ENCODE data around the gene TMC5. TPM values are rescaled to one million over a fixed set of nuclear protein-coding genes. Genes with fewer than 3 reads are reported as not detected.

Gene TMC5
- total and polyA plus RNA-seq, 2 of the 13 experiments (the other 11 are each of a cell fraction or from before 2014, with no cell fraction given): 0.09 to 0.41 TPM

DNA sequence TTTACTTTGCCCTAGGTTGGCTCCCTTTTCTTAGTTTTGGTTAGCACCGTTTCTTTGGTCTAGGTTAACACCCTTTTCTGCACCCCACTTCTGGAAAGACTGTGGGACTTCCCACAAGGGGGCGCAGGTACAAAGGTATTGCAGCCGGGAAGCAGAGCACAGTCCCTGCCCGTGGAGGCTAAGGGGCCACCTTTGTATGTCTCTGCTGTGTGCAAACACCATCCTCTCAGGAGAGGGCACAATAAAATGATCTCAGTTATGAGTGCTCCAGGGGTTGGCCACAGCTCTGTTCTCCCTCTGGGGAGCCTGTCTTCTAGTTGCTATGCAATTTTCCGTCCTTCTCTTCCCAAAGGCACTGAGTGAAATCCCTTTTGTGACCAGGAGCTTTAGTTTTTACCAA is 28.4 kb upstream of the TMC5 start (continued):
- TF ChIP-seq, protein P1, sequence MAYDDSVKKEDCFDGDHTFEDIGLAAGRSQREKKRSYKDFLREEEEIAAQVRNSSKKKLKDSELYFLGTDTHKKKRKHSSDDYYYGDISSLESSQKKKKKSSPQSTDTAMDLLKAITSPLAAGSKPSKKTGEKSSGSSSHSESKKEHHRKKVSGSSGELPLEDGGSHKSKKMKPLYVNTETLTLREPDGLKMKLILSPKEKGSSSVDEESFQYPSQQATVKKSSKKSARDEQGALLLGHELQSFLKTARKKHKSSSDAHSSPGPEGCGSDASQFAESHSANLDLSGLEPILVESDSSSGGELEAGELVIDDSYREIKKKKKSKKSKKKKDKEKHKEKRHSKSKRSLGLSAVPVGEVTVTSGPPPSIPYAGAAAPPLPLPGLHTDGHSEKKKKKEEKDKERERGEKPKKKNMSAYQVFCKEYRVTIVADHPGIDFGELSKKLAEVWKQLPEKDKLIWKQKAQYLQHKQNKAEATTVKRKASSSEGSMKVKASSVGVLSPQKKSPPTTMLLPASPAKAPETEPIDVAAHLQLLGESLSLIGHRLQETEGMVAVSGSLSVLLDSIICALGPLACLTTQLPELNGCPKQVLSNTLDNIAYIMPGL (CRISPR knock-in tag; IDR thresholded peaks at IDR 0.05; ENCODE audit: borderline replicate concordance in 1 of 2, low read depth in 1 of 2): peak; percentile 53 to 57; a peak in 2 of 4 replicates
- no peak for TF ChIP-seq ATF7 (IDR thresholded peaks at IDR 0.05)
- no peak for TF ChIP-seq ATF7 (CRISPR knock-in tag; IDR thresholded peaks at IDR 0.05)
- TF ChIP-seq ZZZ3 (CRISPR knock-in tag; IDR thresholded peaks at IDR 0.05; ENCODE audit: borderline replicate concordance): no peak
- TF ChIP-seq NPAS2 (CRISPR knock-in tag; IDR thresholded peaks at IDR 0.05; ENCODE audit: borderline replicate concordance): no peak
- TF ChIP-seq, protein P2, sequence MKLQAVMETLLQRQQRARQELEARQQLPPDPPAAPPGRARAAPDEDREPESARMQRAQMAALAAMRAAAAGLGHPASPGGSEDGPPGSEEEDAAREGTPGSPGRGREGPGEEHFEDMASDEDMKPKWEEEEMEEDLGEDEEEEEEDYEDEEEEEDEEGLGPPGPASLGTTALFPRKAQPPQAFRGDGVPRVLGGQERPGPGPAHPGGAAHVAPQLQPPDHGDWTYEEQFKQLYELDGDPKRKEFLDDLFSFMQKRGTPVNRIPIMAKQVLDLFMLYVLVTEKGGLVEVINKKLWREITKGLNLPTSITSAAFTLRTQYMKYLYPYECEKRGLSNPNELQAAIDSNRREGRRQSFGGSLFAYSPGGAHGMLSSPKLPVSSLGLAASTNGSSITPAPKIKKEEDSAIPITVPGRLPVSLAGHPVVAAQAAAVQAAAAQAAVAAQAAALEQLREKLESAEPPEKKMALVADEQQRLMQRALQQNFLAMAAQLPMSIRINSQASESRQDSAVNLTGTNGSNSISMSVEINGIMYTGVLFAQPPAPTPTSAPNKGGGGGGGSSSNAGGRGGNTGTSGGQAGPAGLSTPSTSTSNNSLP (IDR thresholded peaks at IDR 0.05; ENCODE audit: low read depth, low read length): 0 out of 2 replicates have a peak, but pooled peaks have one; percentile 40
- TF ChIP-seq, protein P3, sequence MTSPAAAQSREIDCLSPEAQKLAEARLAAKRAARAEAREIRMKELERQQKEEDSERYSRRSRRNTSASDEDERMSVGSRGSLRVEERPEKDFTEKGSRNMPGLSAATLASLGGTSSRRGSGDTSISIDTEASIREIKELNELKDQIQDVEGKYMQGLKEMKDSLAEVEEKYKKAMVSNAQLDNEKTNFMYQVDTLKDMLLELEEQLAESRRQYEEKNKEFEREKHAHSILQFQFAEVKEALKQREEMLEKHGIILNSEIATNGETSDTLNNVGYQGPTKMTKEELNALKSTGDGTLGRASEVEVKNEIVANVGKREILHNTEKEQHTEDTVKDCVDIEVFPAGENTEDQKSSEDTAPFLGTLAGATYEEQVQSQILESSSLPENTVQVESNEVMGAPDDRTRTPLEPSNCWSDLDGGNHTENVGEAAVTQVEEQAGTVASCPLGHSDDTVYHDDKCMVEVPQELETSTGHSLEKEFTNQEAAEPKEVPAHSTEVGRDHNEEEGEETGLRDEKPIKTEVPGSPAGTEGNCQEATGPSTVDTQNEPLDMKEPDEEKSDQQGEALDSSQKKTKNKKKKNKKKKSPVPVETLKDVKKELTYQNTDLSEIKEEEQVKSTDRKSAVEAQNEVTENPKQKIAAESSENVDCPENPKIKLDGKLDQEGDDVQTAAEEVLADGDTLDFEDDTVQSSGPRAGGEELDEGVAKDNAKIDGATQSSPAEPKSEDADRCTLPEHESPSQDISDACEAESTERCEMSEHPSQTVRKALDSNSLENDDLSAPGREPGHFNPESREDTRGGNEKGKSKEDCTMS (CRISPR knock-in tag; conservative IDR thresholded peaks at IDR 0.05): no peak
- TF ChIP-seq, protein P4, sequence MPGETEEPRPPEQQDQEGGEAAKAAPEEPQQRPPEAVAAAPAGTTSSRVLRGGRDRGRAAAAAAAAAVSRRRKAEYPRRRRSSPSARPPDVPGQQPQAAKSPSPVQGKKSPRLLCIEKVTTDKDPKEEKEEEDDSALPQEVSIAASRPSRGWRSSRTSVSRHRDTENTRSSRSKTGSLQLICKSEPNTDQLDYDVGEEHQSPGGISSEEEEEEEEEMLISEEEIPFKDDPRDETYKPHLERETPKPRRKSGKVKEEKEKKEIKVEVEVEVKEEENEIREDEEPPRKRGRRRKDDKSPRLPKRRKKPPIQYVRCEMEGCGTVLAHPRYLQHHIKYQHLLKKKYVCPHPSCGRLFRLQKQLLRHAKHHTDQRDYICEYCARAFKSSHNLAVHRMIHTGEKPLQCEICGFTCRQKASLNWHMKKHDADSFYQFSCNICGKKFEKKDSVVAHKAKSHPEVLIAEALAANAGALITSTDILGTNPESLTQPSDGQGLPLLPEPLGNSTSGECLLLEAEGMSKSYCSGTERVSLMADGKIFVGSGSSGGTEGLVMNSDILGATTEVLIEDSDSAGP (CRISPR knock-in tag; IDR thresholded peaks at IDR 0.05; ENCODE audit: borderline replicate concordance): 0 out of 2 replicates have a peak, but pooled peaks have one; percentile 17
- peak; percentile 17; the same call in 1 of the 2 replicates for TF ChIP-seq CEBPB (IDR thresholded peaks at IDR 0.05; ENCODE audit: borderline replicate concordance, low read depth, low read length)
- TF ChIP-seq GZF1 (CRISPR knock-in tag; IDR thresholded peaks at IDR 0.05): no peak
- TF ChIP-seq THYN1 (CRISPR knock-in tag; IDR thresholded peaks at IDR 0.05; ENCODE audit: borderline replicate concordance, low read depth): no peak
- no peak for TF ChIP-seq NR2F1 (CRISPR knock-in tag; IDR thresholded peaks at IDR 0.05)
- no peak for TF ChIP-seq CBFB (CRISPR knock-in tag; IDR thresholded peaks at IDR 0.05)
- no peak for TF ChIP-seq ARNTL (CRISPR knock-in tag; IDR thresholded peaks at IDR 0.05)
- TF ChIP-seq ZNF615 (CRISPR knock-in tag; IDR thresholded peaks at IDR 0.05; ENCODE audit: borderline replicate concordance): no peak
- TF ChIP-seq, protein P5, sequence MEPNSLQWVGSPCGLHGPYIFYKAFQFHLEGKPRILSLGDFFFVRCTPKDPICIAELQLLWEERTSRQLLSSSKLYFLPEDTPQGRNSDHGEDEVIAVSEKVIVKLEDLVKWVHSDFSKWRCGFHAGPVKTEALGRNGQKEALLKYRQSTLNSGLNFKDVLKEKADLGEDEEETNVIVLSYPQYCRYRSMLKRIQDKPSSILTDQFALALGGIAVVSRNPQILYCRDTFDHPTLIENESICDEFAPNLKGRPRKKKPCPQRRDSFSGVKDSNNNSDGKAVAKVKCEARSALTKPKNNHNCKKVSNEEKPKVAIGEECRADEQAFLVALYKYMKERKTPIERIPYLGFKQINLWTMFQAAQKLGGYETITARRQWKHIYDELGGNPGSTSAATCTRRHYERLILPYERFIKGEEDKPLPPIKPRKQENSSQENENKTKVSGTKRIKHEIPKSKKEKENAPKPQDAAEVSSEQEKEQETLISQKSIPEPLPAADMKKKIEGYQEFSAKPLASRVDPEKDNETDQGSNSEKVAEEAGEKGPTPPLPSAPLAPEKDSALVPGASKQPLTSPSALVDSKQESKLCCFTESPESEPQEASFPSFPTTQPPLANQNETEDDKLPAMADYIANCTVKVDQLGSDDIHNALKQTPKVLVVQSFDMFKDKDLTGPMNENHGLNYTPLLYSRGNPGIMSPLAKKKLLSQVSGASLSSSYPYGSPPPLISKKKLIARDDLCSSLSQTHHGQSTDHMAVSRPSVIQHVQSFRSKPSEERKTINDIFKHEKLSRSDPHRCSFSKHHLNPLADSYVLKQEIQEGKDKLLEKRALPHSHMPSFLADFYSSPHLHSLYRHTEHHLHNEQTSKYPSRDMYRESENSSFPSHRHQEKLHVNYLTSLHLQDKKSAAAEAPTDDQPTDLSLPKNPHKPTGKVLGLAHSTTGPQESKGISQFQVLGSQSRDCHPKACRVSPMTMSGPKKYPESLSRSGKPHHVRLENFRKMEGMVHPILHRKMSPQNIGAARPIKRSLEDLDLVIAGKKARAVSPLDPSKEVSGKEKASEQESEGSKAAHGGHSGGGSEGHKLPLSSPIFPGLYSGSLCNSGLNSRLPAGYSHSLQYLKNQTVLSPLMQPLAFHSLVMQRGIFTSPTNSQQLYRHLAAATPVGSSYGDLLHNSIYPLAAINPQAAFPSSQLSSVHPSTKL (CRISPR knock-in tag; IDR thresholded peaks at IDR 0.05): peak; percentile 39; the same call in 1 of the 2 replicates
- 0 out of 2 replicates have a peak, but pooled peaks have one; percentile 30 for TF ChIP-seq ZNF501 (CRISPR knock-in tag; IDR thresholded peaks at IDR 0.05)
